Fibroblast of mammary gland (primary cell): Measurements from ENCODE around the gene MYO6.
A peak's percentile ranks its signal among the peaks of the same experiment; 100 is the strongest.

ENCODE experiments used
- DNase-seq: peaks from one replicate; pipeline ENCODE4 v3.0.0-alpha.2; 2010; ENCODE audit warnings: low read depth
- H3K4me3 ChIP-seq: 2 replicates; pipeline ENCODE4 v1.5.1; 2011; ENCODE audit warnings: low read depth, mild to moderate bottlenecking, low read length, moderate library complexity; ENCODE audit not compliant: control insufficient read depth
- TF ChIP-seq, protein P1 (sequence below): conservative IDR thresholded peaks from 2 replicates; pipeline ENCODE4 v1.5.1; 2011; ENCODE audit warnings: low read depth, low read length, inconsistent platforms; ENCODE audit not compliant: control insufficient read depth, insufficient read depth

MYO6 gene

DNA sequence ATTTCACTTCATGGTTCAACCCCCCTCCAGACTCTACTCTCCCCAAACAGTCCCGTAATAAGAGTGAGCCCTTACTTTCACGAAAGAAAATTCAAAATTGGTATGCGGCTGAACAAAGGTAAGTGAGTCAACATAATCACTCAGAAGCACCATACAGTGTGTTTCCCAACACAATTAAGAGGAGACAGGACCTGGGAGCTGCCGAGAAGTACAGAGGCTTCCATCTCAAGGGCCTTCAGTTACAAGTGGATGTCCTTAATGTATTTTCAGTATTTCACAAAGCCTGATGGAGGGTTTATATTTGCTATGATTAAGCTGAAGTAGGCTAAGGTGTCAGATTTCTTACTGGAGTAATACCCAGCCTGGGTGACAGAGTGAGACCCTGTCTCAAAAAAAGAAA lies 51.1 kb downstream of the MYO6 start:
- DNase-seq: no peak
- H3K4me3 ChIP-seq: no peak overlapping the region
- TF ChIP-seq, protein P1, sequence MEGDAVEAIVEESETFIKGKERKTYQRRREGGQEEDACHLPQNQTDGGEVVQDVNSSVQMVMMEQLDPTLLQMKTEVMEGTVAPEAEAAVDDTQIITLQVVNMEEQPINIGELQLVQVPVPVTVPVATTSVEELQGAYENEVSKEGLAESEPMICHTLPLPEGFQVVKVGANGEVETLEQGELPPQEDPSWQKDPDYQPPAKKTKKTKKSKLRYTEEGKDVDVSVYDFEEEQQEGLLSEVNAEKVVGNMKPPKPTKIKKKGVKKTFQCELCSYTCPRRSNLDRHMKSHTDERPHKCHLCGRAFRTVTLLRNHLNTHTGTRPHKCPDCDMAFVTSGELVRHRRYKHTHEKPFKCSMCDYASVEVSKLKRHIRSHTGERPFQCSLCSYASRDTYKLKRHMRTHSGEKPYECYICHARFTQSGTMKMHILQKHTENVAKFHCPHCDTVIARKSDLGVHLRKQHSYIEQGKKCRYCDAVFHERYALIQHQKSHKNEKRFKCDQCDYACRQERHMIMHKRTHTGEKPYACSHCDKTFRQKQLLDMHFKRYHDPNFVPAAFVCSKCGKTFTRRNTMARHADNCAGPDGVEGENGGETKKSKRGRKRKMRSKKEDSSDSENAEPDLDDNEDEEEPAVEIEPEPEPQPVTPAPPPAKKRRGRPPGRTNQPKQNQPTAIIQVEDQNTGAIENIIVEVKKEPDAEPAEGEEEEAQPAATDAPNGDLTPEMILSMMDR: no peak

DNA sequence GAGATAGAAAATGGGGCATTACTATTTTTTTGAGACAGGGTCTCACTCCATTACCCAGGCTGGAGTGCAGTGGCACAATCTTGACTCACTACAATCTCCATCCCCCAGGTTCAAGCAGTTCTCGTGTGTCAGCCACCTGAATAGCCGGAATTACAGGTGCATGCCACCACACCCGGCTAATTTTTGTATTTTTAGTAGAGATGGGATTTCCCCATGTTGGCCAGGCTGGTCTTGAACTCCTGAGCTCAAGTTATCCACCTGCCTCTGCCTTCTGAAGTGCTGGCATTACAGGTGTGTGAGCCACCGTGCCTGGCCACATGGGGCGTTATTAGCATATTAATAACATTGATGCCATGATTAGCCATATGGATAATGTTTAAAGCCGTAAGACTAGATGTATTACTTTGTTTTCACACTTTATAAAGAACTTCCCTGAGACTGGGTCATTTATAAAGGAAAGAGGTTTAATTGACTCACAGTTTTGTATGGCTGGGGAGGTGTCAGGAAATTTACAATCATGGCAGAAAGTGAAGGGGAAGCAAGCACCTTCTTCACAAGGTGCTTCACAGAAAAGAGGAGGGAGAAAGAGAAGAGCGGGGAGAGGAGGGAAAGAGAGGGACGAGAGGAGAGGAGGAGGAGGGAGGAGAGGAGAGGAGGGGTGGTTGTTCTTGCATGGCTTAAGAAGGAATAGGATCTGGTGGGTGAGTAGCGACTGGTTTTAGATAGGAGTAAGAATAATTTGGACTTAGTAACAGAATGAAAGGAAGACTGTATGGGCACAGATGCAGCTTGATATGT lies 51.9 kb downstream of the MYO6 start:
- H3K4me3 ChIP-seq: no peak overlapping the region
- TF ChIP-seq, protein P1: no peak

DNA sequence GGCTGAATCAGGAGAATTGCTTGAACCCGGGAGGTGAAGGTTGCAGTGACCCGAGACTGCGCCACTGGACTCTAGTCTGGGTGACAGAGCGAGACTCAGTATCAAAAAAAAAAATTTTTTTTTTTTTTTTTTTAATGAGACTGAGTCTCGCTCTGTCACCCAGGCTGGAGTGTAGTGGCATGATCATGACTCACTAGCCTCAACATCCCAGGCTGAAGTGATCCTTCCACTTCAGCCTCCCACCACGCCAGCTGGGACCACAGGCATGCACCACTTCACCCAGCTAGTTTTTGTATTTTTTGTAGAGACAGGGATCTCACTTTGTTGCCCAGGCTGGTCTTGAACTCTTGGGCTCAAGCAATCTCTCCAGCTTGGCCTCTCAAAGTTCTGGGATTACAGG lies 53.3 kb downstream of the MYO6 start:
- no peak overlapping the region for H3K4me3 ChIP-seq
- TF ChIP-seq, protein P1: no peak
- DNase-seq: peak; percentile 25

More for the DNA sequence above, 51.9 kb downstream of the MYO6 start:
- no peak for DNase-seq

DNA sequence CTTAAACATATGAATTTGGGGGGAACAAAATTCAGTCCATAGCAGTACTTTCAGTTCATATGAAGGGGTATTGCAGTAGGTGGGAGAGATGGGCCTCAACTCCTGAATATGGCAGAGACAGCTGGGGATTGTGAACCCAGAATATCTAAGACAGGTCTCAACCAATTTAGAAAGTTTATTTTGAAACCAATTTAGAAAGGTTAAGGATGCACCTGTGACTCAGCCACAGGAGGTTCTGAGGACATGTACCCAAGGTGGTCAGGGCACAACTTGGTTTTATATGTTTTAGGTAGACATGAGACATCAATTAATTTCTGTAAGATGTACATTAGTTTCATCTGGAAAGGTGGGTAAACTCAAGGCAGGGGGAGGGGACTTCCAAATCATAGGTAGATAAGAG lies 59.5 kb downstream of the MYO6 start:
- TF ChIP-seq, protein P1: no peak
- no peak for DNase-seq
- H3K4me3 ChIP-seq: no peak overlapping the region

DNA sequence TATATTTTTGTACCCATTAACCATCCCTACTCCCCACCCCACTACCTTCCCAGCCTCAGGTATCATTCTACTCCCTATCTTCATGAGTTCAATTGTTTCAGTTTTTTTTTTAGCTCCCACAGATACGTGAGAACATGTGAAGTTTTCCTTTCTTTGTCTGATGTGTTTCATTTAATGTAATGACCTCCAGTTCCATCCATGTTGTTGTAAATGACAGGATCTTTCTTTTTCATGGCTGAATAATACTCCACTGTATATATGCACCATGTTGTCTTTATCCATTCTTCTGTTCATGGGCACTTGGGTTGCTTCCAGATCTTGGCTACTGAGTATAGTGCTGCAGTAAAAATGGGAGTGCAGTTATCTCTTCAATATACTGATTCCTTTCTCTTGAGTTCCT lies 63.5 kb downstream of the MYO6 start:
- H3K4me3 ChIP-seq: no peak overlapping the region
- TF ChIP-seq, protein P1: no peak
- no peak for DNase-seq

DNA sequence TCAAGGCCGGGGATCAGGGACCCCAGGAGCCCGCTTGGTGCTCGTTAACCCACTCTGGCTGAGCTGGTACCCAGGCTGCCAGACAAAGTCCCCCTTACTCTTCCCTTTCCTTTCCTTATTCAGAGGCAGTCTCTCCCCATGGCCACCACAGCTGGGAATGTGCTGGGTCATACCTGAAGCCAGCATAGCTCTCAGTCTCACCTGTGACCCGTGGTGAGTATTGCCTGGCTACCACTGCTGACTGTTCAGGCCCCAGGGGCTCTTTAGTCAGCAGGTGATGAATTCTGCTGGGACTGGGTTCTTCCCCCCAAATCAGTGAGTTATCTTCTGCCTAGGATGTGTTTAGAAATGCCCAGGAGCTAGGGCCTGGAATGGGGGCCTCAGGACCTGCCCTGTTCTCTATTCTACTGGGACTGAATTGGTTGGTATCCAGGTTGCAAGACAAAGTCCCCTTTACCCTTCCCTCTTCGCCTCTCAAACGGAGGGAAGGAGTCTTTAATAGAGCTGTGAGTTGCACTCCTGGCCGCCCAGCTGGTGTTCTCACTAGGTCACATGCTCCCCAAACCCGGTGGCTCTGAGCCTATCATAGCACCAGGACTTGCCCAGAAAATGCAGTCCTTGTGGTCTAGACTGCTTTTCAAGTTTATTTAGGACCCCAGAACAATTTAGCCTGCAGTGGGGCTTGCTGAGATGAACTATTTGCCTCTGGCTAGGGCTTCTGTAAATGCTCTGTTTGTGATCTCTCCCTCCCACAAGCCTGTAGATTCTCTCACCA lies 64.6 kb downstream of the MYO6 start:
- no peak for DNase-seq
- TF ChIP-seq, protein P1: no peak
- H3K4me3 ChIP-seq: no peak overlapping the region
